NCI-H1694 treated with DMSO at 0.1 percent for 48 hours (cell line): Measurements from ENCODE around the gene AMHR2.

Source experiments
- DNase-seq: peaks from one replicate; lab custom pipeline; 2025; lab: John Stamatoyannopoulos, UW

The AMHR2 gene

GRCh38 chr12:53453953-53454640, 30.4 kb downstream of the AMHR2 start:
- no peak for DNase-seq

GRCh38 chr12:53454707-53455106, 31.1 kb downstream of the AMHR2 start:
- no peak for DNase-seq

DNA sequence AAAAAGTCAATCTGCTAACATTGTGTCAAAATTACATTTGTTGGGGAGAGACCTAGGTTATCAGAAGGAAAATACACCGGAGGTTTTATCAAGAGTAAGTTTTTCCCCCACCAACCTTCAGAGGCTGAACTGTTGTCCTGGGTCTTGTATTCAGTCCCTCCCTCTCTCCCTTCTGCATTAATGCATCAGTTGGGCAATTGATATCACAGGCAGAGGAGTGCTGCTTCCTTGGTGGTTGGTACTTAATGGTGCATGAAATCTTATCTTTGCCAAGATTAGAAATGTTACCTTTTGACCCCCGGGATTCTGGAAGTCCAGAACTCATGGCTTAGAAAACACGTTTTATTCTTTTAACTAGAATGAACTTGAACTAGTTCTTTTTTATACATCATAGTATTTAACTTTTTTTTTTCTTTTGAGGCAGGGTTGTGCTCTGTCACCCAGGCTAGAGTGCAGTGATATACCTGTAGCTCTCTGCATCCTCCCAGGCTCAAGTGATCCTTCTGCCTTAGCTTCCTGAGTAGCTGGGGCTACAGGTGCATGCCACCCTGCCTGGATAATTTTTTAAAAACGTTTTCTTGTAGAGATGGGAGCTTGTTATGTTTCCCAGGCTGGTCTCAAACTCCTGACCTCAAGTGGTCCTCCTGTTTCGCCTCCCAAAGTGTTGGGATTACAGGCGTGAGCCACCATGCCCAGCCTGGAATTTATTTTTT, 33.2 kb downstream of the AMHR2 start:
- DNase-seq: no peak

DNA sequence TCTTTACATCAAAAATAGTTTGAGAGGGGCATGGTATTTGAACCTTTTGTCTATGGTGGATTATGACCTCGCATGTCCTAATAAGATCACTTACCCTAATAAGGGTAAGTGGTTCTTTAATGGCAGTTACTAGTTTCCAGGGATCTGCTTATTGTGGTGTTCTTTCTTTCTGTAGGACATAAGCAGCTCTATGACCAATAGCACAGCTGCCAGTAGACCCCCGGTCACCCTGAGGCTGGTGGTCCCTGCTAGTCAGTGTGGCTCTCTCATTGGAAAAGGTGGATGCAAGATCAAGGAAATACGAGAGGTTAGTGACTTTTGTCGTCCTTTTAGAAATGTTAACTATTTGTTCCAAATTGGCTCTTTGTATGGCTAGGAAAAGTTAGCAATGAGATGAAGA, 35.4 kb downstream of the AMHR2 start:
- DNase-seq: no peak

- no peak for DNase-seq
Measured at GRCh38 chr12:53461059-53461458, 37.4 kb downstream of the AMHR2 start.

- DNase-seq: no peak
Measured at GRCh38 chr12:53461591-53461990, 37.9 kb downstream of the AMHR2 start.

DNA sequence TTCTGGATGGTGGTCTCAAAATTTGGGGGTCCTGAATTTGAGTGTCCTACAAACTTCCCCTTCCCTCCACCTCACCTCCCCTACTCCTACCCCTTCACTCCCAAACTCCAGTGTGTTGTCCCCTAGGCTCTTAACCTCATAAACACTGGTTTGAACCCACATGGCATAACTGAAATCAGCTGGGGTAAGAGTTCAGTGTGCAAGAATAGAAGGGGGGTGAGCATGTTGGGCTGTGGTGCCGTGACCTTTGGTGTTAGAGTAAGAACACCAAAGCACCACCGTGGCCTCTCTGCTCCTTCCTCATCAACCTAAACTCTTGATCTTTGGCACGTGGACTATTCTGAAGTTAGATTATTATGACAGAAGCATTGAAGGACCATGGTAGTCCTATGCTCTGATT, 39.3 kb downstream of the AMHR2 start:
- no peak for DNase-seq

DNA sequence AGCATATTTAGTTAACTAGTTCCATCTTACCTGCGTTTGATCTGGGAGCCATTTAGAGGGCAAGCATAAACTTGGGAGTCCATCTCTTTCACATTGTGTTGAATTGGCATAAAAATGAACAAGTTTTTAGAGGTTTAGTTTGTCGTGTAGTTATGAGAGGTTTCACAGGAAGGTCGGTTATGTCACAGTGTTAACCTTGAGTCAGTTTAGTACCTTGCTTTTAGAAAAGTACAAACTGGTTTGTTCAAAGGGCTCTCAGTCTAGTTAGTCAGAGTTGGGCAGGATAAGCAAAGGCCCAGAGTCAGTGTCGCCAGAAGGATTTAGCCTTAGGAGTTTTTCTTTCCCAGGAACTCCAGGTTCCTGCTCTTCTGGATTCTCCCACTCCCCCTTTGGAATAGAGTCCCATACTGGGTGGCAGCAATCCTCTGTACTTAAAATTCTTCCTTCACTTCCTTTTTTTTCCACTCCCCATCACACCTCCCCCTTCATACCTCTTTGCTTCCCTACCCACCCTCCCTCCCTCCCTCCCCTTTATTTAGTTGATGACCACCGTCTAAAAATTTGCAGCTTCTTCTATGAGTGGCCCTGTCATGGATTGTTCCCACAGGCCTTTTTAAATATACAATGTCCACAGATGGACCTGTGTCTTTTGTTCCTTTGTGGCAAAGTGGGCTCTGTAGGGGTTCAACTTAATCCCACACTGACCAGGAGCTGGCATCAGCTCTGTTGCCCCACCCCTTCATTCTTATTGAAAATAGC, 40.3 kb downstream of the AMHR2 start:
- DNase-seq: no peak

DNA sequence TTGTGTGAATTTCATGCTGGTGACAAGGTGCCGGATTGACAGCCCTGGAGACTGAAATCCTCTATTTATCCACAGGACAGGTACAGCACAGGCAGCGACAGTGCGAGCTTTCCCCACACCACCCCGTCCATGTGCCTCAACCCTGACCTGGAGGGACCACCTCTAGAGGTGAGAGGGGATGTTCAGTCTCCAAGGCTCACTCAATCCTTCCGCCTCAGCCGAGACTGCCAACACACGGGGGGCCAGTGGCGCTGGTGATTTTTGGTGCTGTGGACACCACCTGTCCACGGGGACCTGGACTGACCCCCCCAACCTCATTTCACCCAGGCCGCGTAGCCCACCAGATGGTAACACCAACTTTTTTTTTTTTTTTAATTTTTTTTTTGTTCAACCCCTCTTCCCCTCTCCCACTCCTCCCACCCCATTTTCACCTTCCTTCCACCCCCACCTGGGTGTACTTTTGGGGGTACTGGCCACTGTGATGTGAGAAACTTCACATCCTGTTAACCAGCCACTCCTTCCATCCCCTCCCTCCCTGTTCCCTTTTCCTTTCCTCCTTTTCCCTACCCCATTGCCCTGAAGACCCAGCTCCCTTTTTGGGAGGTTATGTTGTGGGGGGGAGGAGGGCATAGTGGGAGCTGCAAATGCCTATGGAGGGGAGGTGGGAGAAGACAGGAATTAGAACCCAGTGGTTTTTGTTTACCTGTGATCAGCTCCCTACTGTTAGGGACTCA, 41.2 kb downstream of the AMHR2 start:
- DNase-seq: no peak

DNA sequence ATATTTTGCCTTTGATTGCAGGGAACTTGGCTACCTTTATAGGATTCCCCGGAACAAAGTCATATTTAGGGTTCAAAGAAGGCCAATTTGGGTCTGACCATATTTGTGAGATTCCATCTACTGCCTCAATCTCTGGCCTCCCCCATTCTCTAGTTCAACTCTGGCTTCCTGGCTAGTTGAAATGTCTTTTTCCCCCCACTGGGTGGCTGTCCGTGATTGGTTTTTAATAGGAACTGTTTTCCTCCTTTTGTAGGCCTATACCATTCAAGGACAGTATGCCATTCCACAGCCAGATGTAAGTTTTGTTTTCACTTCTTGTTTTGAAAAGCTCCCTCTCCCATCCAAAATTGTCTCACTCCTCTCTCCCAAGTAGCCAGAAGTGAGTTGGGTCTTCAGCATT, 42.0 kb downstream of the AMHR2 start:
- no peak for DNase-seq

- no peak for DNase-seq
Measured at GRCh38 chr12:53466640-53467039, 43.0 kb downstream of the AMHR2 start.

DNA sequence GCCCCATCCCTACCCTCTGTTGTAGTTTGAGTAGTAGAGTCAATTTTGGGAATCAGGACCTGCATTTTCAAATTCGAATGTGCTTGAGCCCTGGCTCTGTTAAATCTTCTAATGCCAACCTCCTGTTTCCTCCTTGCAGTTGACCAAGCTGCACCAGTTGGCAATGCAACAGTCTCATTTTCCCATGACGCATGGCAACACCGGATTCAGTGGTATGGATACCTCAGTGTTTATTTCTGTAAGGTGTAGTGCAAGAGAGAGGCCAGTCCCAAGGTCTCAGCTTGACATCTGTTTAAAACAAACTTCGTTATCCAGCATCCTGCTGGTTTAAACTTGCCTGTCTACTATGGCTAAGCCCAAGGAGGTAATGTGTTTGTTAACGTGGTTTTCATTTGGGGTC, 43.4 kb downstream of the AMHR2 start:
- no peak for DNase-seq

DNA sequence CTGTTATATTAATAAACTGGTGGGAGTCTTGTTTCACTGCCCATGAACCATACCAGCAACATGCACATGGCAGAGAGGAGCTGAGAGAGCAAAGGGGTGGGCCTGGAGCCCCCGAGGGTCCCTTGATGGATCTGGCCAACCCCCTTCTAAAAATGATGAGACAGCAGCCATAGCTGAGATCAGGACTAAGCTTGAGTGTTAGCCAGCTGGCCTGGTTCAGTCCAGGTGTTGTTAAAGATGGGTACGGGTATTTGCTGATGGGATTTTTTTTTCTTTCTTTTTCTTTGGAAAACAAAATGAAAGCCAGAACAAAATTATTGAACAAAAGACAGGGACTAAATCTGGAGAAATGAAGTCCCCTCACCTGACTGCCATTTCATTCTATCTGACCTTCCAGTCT, 44.2 kb downstream of the AMHR2 start:
- no peak for DNase-seq

DNA sequence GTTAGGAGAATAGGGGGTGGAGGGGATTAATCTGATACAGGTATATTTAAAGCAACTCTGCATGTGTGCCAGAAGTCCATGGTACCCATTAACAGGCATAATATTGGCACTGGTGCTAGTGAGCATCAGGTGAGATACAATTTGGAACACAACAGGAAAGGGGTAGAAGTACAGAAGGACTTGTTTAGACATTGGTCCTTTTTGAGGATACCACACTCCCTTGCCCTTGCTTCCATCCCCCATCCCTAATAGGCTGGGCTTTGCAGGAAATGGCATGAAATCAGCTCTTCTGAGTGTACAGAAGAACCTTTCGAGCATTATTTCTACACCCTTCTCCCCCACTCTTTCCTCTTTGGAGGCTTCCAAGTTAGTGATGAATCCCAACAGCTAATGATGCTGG, 44.6 kb downstream of the AMHR2 start:
- DNase-seq: no peak

DNA sequence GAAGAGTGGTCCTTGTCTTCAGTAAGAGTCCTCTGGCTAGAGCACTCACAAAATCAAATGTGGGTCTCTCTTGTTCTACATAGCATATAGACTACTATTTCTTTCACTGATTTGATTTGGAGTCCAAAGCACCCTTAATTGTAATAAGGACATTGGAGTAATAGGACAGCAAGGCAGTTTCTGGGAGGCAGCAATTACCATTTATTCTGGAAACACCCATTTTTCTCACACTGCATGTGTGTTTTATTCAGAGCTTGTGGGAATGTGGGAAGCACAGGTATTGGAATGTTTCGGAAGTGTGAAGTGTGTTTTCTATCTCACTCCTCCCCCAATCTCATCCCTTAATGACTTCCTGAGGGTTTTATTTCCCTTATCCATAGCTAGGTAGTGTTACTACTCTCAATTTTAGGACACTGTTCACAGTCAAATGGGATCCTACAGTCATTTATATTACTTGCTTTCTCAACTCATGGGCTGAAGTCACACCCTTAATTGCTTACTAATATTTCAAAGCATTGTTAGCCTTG, 48.5 kb downstream of the AMHR2 start:
- no peak for DNase-seq

DNA sequence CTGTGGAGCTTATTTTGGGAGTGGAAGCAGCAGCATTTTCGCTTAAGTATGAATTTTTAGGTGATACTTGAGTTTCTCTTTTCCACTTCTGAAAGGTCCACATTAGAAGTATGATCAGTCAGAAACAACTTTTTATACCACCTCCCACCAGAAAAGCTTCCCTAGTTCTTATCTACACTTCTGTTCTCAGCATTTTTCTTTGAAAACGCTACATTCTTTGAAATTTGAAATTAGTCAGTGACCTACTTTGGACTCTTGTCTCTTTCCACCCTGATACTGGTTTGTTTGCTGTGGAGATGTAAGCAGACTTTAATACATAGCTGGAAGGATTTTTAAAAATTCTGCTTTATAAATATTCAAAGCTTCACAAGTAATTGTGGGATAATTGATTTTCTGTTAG, 50.4 kb downstream of the AMHR2 start:
- DNase-seq: no peak

- no peak for DNase-seq
Measured at GRCh38 chr12:53474819-53475218, 51.2 kb downstream of the AMHR2 start.

DNA sequence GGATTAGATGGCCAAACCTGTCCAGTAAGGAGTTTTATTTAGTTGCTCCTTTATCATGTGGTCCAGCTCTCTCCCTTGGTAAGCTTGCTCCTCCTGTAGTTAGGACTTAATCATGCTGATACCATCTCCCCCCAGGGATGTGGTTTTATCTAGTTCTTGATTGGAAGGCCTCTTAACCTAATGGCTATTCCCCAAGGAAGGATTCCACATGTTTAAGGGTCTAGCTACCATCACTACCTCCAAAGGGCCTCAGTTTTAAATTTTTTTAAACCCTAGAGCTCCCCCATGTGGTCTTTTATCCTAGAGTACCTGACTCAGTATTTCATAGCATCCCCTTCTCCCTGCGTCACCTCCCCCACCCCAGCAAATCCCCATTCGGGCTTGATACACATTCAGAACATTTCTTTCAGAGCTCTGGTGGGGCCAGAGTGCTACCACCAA, 53.1 kb downstream of the AMHR2 start:
- peak; percentile 19 for DNase-seq

DNA sequence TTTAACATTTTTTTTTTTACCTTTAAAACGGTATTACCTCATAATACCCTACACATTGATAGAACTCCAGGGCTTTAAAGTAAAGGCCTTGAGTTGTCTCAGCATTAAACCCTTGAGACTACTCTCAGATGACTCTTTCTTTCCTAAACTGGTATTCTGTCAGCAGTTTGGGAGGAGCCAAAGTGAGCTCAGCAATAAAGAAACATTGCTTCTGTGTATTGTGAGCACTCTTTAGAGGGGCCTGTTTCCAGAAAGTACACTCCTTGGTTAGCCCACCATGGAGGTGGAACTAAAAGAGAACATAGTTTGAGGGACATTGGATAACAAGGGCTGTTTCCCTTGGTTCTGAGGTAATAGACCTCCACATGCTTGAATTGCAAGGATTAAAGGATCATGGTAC, 55.2 kb downstream of the AMHR2 start:
- no peak for DNase-seq

GRCh38 chr12:53479331-53479730, 55.7 kb downstream of the AMHR2 start:
- no peak for DNase-seq

- no peak for DNase-seq
Measured at GRCh38 chr12:53480491-53481442, 57.1 kb downstream of the AMHR2 start.
